Erythroblast (primary cell): ENCODE measurements around the gene SF1.

Experiments used
- GATA1 ChIP-seq: IDR thresholded peaks from 2 replicates; pipeline ENCODE4 v1.6.1; 2011; ENCODE audit warnings: low read depth, mild to moderate bottlenecking, control low read depth, low read length, moderate library complexity
- POLR2A ChIP-seq: IDR thresholded peaks from 2 replicates; pipeline ENCODE4 v1.6.1; 2011; ENCODE audit warnings: mild to moderate bottlenecking, low read length

DNA sequence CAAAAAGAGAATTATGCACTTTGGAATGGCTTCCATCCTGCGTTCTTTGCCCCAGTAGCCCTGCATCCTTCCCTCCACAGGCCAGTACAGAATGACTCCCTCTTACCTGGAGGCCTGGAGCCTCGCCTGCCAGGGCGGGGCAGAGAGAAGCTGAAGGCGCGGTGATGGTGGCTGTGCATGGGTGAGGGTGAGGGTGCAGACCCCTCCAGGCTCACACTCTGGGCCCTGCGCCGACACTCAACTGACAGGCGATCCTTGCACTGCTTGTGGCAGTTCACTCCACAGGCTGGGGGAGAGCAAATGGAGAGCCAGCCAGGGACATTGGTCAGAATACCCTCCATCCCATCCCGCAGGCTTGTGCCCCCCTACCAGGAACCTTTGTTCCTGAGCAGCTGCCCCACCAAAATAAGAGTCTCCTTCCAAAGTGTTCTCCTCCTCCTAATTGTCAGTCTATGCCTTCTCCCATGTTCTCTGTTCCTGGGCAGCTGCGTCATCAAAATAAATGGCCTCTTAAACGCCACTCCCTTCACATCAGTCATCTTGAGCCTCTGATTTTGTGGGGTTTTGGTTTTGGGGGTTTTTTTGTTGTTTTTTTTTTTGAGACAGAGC lies 49.5 kb downstream of the SF1 start:
- TF ChIP-seq POLR2A (no peak), GATA1 (no peak)
